Kidney (tissue), 14 donors: ENCODE results near the gene FGB. TPM values are rescaled to one million over a fixed set of nuclear protein-coding genes. Genes with fewer than 3 reads are reported as not detected.
A peak's percentile ranks its signal among the peaks of the same experiment; 100 is the strongest.

Experiments used
- DNase-seq, 5 donors: peaks; one replicate each; pipeline ENCODE4 v3.0.0-alpha.2; 2013 to 2020
- FAIRE-seq: peaks from 2 replicates; lab custom pipeline; 2012; peaks lifted over from hg19 to GRCh38; lab: Jason Lieb, UNC
- H3K27ac ChIP-seq, 2 donors: one replicate each; pipeline ENCODE4 v1.7.0; 2013; ENCODE audit warnings: low read depth in 2 of 2, low read length in 2 of 2, inconsistent platforms in 1 of 2
- H3K27me3 ChIP-seq: one replicate; pipeline ENCODE4 v1.7.1; 2013; ENCODE audit warnings: low read length, inconsistent platforms; ENCODE audit not compliant: control insufficient read depth, insufficient read depth
- H3K36me3 ChIP-seq, 3 donors: one replicate each; pipeline versions ENCODE4 v1.7.0 to v1.7.1; 2013; ENCODE audit warnings: low read length in 3 of 3, control low read depth in 1 of 3, inconsistent platforms in 1 of 3; ENCODE audit not compliant: insufficient read depth in 3 of 3, control insufficient read depth in 2 of 3
- H3K4me1 ChIP-seq, 3 donors: one replicate each; pipeline versions ENCODE4 v1.7.0 to v1.7.1; 2013; ENCODE audit warnings: low read length in 3 of 3, inconsistent platforms in 1 of 3, low read depth in 1 of 3; ENCODE audit not compliant: control insufficient read depth in 2 of 3, insufficient read depth in 2 of 3
- H3K4me3 ChIP-seq, 3 donors: one replicate each; pipeline versions ENCODE4 v1.7.0 to v1.8.1; 2013; ENCODE audit warnings: low read length in 3 of 3, control low read depth in 1 of 3, inconsistent platforms in 1 of 3
- H3K9ac ChIP-seq, 3 donors: one replicate each; pipeline versions ENCODE4 v1.7.0 to v1.7.1; 2013; ENCODE audit warnings: low read length in 3 of 3, control low read depth in 1 of 3, inconsistent platforms in 1 of 3
- H3K9me3 ChIP-seq, 3 donors: one replicate each; pipeline versions ENCODE4 v1.7.0 to v1.7.1; 2013; ENCODE audit warnings: low read length in 3 of 3, control low read depth in 1 of 3, inconsistent platforms in 1 of 3; ENCODE audit not compliant: control insufficient read depth in 2 of 3, insufficient read depth in 1 of 3
- CTCF ChIP-seq: IDR thresholded peaks from 3 replicates; pipeline ENCODE4 v1.5.1; 2012; ENCODE audit warnings: mild to moderate bottlenecking, moderate library complexity, borderline replicate concordance; ENCODE audit not compliant: insufficient read depth; ENCODE audit errors: extremely low read depth
- intact Hi-C: fragments of 100-400 bp; cut with DNase I; formaldehyde crosslinking; loops from one replicate; pipeline ENCODE4 v1.11.1; 2022
- polyA plus RNA-seq: library from polyadenylated mRNA; stranded (reverse); fragments of 350-450 nt; fragmentation: Illumina TruSeq; extraction: RNeasy Lipid Tissue Mini Kit (QIAGEN cat#74804); gene quantifications from one replicate; pipeline ENCODE4 v1.2.3, GENCODE V29; 2014; ENCODE audit warnings: low read depth, low replicate concordance; ENCODE audit not compliant: insufficient read depth
- total RNA-seq: library from RNA; stranded (reverse); fragmentation: NEBNext Ultra II Directional; extraction: Animal tissue kit (Norgen Biotek cat#: 25700); gene quantifications from one replicate; pipeline ENCODE4 v1.2.1, GENCODE V29; 2021
- donor health status: control.
- donor health status: control.
- donor health status: control.
- donor health status: control.
- donor health status: control.
- donor health status: DM: yes; HTN: yes; CAD: no.
- donor health status: Normal renal cell carcinoma (clear cell type).

FGB gene
- total and polyA plus RNA-seq, 2 donors from 2014 or later = 23.5 to 42.5 TPM

GRCh38 chr4:154618708-154619315 lies 56.0 kb downstream of the FGB start:
- Histone ChIP-seq H3K27ac (no peak overlapping the region), H3K4me3 (no peak overlapping the region), H3K36me3 (no peaks in the 10 kb centered on the region), H3K27me3 (no peaks in the 10 kb centered on the region), H3K4me1 (no peaks in the 10 kb centered on the region), H3K9ac (no peak overlapping the region), H3K9me3 (no peaks in the 10 kb centered on the region)
- intact Hi-C loops = no loop called here
- peak; percentile 59 for TF ChIP-seq CTCF
- FAIRE-seq (peak; percentile 67), DNase-seq (peak in 3 of 5 donors; percentile 45 to 62 (median 52))

GRCh38 chr4:154620111-154620510 lies 57.3 kb downstream of the FGB start:
- Histone ChIP-seq H3K27me3 (no peaks in the 10 kb centered on the region), H3K27ac (no peak overlapping the region), H3K9ac (no peak overlapping the region), H3K36me3 (no peaks in the 10 kb centered on the region), H3K9me3 (no peaks in the 10 kb centered on the region), H3K4me1 (no peaks in the 10 kb centered on the region), H3K4me3 (no peak overlapping the region)
- no peak for TF ChIP-seq CTCF
- intact Hi-C loops = loop anchor here (10.0 kb wide), 1 partner anchor 65 kb away; the partner anchor contains the start of gene PLRG1
- DNase-seq = no peak
- FAIRE-seq = no peak

Other genes starting within 250 kb of the FGB start
- gene DCHS2, start 71.2 kb upstream of the FGB start, total RNA-seq = 0.47 TPM
- not detected for gene DCHS2, start 71.2 kb upstream of the FGB start, polyA plus RNA-seq
- 69.7 TPM for gene PLRG1, start 12.6 kb upstream of the FGB start, total RNA-seq
- 54.6 TPM for gene PLRG1, start 12.6 kb upstream of the FGB start, polyA plus RNA-seq
- gene FGA, start 27.7 kb downstream of the FGB start, total RNA-seq = 6.1 TPM
- gene FGA, start 27.7 kb downstream of the FGB start, polyA plus RNA-seq = 5.3 TPM
- 2.8 TPM for gene FGG, start 49.6 kb downstream of the FGB start, total RNA-seq
- 1.8 TPM for gene FGG, start 49.6 kb downstream of the FGB start, polyA plus RNA-seq
- 0.72 TPM for gene LRAT, start 181.0 kb downstream of the FGB start, total RNA-seq
- 0.15 TPM for gene LRAT, start 181.0 kb downstream of the FGB start, polyA plus RNA-seq
- not detected for gene RBM46, start 218.3 kb downstream of the FGB start, total RNA-seq
- gene RBM46, start 218.3 kb downstream of the FGB start, polyA plus RNA-seq = not detected